CD4-positive, alpha-beta T cell treated with Interleukin-15 for 4 hours (primary cell): ENCODE measurements around the gene SEPTIN7.

Experiments used
- DNase-seq: peaks from one replicate; pipeline ENCODE4 v3.0.0-alpha.2; 2020; ENCODE audit warnings: low spot score

SEPTIN7 gene

DNA sequence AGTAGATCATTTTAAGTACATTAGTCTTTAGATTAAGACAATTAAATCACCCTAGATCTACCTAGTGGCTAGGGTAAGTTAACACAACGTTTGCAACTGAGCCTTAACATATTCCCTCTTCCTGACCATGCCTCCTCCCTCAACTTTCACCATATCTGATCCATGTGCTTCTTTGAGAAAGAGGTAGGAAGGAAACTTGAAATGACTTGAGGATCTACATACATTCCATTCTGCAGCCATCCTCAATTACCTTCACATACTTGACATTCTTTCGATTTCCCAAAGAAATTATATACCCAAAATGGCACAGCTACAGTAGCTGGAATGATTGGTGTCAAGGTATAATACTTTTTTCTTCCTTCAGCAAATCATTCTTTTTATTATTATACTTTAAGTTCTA lies 12.9 kb upstream of the SEPTIN7 start:
- DNase-seq, result no peak

DNA sequence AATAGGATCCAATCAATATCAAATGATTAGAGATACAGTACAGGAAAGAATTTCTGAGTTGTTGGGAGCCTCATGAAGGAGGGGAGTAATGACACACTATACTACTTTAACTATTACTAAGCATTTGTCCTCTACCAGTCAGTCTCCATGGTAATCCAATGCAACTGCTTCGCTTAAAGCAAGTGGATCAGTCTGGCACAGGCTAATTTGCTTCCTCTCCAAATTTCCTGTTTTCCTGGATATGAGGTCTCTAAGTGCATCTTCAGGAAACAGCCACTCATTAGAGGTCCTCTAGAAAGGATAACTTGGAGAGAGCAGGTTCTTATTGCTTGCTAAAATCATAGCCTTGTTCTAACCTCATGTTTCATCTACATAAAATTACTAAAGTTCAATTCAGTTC lies 8.4 kb upstream of the SEPTIN7 start:
- no peak for DNase-seq

DNA sequence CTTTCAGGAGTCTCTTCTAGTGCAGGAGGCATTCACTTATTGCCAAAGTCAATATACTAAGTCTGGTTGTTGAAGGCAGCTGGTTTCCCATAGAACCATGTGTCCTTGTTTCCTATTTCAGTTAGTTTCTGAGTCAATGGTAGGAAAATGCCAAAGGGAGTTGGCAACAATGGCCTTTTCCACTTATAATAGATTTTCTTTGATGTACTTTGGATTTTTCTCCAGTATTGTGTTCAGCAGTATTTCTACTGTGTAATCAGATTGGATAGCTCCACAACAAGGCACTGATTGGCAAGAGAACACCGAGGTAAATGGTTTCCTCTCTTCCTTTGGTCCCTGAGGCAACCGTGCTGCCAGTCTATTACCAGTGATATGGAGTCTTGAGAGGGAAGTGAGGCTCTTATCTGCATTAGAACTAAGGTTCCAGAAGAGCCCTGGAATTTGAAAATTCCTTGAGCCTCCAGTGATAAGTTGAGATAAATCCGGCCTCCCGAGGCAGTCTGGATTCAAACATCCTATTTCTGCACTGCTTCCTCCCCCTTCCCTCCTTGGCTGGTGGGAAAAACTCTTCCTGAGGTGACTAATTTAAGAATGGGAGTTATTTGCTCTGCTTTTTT lies 7.9 kb upstream of the SEPTIN7 start:
- no peak for DNase-seq

DNA sequence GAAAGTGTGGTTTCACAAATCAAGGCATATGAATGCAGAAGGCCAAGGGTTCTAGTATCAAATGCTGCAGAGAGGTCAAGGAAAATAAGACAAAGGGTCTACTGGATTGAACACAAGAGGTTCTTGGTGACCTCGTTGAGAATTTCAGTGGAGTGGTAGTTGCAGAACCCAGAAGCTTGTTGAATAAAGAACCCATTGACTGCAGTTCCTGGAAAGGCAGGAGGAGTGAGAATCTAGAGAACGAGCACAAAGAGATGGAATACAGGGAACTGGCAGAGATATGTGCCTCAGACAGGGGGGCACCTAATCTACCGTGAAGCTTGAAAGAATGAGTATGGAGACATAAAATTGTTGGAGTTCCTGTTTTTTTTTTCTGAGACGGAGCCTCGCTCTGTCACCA lies 3.5 kb upstream of the SEPTIN7 start:
- DNase-seq, result no peak

DNA sequence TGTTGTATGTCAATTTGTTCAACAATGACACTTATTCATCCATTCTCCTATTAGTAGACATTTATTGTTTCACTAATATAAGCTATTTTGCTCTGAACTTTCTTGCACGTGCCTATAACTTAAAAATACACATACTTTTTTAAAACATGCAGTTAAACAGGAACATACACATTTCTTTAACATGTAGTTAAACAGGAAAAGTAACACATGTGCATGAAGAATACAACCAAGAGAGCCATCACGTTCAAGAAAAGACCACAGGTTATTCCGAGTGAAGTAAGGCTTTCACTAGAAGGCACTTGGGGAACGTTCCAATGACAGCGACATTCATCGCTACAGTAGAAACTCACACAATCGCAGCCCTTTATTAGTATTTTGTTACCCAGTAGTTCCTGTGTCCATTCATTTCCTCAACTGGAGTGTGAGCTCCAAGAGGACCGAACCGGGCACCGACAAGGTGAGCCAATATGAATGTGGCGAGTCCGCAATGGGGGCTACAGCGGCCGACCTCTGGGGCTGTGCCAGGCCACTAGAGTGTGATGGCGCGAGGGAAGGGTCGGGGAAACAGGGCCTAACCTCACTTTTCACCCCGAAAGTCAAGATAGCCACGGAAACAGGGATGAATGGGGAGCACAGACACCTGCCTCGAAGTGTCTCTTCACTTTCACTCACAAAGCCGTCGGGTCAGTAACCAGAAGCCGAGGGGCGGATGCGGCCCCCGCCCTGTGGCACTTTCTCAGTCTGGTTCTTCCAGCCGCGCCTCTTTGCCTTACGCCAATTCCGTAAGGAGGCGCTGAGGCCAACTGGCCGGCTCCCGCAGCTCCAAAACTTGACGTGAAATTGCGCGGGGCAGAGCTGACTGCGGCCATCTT lies 775 bp upstream of the SEPTIN7 start:
- peak; percentile 88 for DNase-seq

DNA sequence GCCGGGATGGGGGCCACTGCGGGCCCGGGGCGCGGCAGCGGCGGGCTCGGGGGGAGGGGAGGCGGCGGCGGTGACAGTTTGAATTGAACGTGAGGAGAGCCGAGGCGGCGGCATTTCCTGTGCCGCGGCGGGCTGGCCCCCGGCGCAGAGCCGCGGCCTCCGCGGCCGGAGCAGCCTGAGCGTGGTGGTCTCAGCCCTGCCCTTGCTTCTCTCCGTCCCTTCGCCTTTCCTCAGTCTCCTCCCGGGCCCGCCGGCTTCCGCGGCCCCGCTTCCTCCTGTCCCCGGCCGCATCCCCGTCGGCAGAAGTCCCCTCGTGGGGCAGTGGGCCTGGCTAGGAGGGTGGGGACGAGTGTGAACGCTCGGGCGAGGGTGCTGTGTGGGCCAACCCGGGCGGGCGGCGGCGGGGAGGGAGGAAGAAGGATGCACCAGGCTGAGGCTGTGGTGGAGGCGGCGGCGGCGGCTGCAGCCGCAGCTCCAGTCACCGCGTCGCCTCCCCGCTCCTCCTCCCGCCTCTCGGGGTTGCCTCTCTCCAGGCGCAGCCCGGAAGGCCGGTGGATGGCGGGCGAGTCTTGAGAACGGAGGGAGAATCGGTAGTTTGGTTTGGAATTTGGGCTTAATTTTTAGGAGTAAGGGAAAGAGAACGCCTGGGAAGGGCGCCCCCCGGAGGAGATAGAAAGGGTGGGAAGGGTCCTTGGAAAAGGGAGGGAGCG lies 690 bp downstream of the SEPTIN7 start:
- DNase-seq, result peak; percentile 75

DNA sequence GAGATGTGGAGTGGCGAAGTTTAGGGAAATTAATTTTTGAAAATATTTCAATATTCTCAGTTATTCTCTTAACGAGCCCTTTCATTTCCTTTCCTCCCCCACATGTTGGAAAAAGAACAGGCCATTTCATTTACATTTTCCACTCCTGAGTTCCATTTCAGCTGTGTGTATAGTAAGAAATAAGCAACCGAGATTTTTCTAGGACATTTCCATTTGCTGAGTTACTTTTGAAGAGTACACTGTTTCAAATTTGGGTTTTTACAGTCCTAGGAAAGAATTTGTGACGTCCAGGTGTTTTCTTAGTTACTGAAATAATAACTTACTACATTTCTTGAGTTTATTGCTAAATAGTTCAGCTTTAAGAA lies 1.2 kb downstream of the SEPTIN7 start:
- no peak for DNase-seq

DNA sequence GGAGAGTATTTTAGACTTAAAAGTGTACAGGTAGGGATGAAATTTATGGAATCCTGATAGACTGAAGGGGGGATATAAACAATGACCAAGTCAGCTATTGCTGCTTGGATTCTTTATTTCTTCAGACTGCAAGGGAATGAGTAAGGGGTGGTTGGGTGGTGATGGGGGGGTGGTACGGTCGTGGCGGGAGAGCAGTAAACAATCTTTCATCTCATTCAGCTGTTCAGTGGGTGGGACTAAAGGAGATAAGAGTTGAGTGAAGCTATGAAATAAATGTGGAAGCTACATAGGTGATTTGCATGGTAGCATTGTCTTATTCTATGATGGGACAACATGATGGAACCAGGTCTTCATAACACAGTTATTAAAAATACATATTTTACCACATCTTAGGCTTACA lies 1.8 kb downstream of the SEPTIN7 start:
- DNase-seq, result peak; percentile 25

DNA sequence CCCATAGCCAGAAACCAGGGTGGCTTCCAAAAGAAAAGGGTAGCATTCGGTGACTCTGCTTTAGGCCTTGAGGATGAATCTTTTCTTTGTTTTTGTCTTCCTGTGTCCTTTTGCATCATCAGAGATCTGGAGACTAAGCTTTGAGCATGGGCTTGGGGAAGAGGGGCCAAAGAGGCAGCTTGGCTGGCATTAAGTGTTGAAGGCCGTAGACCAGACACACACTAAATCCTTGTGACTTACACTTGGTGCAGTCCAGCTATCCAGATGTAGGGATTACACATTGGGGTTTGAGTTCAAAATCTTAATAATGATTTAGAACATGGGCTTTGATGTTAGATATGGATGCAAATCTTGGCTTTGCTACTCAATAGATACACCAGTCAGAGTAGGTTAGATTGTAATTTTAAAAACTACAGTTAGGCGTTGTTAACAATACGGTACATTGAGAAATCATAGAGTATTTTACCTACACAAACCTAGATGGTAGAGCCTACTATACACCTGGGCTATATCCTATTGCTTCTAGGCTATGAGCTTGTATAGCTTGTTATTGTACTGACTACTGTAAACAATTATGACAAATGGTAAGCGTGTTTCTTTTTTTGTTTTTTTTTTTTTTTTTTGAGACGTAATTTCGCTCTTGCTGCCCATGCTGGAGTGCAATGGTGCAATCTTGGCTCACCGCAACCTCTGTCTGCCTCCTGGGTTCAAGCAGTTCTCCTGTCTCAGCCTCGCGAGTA lies 3.5 kb downstream of the SEPTIN7 start:
- DNase-seq, result no peak

DNA sequence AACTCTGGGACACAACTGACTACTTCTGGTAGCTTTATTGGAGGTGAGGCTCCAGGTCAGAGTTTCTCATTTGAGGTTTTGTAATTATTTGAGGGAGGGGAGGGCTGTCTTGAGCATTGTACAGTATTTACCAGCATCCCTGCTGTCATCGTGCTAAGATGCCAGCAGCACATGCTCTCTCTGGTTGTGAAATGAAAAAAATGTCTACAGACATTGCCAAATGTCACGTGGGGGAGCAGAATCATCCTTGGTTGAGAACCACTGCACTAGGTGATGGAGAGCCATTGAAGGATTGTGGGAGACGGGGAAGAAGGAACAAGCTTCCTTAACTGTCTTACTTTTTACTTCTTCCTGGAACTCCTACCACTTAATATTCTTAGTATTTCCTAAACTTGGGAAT lies 5.0 kb downstream of the SEPTIN7 start:
- no peak for DNase-seq

DNA sequence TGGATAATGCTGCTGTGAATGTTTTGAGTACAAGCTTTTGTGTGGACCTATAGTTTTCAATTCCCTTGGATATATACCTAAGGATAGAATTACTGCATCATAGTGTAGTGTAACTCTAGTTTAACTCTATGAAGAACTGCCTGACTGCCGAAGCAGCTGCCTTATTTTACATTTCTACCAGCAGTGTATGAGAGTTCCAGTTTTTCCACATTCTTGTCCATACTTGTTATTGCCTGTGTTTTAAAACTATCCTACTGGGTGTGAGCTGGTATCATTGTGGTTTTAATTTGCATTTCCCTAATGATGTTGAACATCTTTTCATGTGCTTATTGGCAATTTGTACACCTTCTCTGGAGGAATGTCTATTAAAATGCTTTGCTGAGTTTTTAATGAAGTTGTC lies 15.7 kb downstream of the SEPTIN7 start:
- no peak for DNase-seq

DNA sequence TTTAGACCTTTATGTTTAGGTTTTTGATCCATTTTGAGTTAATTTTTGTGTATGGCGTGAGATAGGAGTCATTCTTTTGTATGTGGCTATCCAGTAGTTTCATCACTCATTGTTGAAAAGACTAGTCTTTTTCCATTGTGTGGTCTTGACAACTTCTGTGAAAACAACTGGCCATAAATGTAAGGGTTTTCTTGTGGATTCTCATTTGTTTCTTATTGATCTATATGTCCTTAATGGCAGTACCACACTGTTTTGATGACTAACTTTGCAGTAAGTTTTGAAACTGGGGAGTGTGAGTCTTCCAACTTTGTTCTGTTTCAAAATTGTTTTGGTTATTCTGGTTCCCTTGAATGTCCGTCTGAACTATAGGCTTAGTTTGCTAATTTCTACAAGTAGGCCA lies 16.3 kb downstream of the SEPTIN7 start:
- DNase-seq, result no peak

DNA sequence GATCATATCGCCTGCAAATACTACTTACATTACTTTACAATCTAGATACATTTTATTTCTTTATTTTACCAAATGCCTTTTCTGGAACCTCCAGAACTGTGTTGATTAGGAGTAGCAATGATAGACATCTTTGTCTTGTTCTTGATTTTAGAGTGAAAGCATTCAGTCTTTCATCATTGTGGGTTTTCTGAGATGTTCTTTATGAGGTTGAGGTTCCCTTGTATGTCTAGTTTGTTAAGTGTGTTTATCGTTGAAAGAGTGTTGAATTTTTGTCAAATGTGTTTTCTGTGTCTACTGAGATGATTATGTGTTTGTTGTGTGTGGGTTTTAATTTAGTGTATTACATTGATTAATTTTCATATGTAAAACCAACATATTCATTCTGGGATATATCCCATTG lies 17.1 kb downstream of the SEPTIN7 start:
- no peak for DNase-seq

DNA sequence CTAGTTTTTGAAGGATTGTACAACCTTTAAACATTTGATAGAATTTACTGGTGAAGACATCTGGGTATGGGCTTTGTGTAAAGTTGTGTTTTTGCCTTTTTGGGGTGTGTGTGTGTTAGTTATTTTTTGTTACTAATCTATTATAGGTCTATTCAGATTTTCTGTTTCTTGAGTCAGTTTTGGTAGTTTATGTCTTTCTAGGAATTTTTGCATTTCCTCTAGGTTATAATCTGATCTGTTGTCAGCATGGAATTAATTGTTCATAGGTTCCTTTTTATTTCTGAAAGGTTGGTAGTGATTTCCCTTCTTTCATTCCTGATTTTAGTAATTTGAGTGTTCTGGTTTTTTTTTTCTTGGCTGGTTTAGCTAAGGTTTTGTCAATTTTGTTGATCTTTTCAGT lies 17.7 kb downstream of the SEPTIN7 start:
- no peak for DNase-seq

DNA sequence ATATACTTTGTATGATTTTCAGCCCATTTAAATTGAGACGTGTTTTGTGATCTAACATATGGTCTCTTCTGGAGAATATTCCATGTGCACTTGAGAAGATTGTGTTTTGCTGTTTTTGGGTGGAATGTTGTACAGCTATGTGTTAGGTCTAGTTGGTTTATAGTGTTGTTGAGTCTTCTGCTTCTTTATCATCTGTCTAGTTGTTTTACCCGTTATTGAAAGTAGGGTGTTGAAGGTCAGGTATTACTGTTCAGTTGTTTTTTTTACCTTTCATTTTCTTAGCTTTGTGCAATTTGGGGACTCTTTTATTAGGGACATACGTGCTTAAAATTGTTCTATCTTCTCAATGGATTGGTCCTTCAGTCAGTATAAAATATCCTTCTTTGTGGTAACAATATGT lies 18.5 kb downstream of the SEPTIN7 start:
- no peak for DNase-seq

DNA sequence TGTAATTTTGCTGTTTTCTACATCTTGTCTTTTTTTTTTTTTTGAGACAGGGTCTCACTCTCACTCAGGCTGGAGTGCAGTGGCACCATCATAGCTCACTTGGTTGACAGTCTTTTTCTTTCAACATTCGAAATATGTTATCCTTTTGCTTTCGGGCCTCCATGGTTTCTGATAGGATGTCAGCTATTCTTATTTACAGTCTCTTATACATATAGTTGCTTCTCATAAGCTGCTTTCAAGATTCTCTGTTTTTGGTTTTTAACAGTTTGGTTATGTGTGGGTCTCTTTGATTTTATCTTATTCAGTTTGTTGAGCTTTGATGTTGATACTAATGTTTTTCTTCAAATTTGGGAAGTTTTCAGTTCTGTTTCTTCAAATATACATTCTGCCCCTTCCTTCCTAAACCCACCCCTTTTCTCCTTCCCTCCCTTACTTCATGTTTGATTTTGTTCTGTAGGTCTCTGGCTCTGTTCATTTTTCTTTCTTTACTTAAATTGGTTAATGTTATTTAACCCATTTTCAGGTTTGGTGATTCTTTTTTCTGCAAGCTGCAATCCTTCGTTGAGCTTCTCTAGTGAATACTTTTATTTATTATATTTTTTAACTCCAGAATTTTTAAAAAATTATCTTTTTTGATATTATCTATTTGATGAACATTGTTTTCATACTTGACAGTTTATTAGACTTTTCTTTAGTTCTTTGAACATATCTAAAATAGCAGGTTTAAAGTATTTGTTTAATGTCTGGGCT lies 19.3 kb downstream of the SEPTIN7 start:
- DNase-seq, result no peak

DNA sequence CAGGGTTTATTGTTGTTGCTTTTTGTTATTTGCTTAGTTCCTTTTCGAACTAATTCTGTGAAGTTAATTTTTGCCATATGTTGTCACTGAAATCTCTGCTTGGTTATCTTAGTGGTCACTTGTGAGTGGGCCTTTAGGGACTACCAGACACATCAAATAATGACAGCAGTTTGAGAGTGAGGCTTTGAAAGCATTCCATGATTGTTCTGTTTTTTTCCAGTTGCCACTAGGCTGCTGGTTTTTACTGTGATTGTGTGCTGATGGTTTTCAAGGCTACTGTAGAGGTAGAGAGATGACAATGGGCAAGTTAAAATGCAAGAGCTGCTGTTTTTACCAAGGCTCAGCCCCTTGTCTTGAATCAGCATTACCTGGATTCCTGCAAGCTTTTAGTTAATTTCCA lies 20.0 kb downstream of the SEPTIN7 start:
- DNase-seq, result no peak

DNA sequence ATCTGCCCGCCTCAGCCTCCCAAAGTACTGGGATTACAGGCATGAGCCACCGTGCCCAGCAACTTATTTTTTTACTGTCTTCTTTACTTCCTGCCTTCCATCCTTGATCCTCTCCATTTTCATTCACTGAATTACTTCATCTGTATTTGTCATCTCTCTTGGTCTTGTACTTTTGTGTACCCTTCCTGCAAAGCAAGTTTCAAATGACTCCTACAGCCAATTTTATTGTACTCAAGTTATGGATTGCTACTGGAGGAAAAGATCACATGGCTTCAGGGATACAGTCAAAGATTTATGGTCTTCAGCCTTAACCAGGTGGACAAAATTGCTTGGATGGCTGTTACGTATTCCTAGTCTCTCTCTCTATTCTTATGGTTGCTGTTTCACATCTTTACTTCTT lies 22.6 kb downstream of the SEPTIN7 start:
- DNase-seq, result no peak

DNA sequence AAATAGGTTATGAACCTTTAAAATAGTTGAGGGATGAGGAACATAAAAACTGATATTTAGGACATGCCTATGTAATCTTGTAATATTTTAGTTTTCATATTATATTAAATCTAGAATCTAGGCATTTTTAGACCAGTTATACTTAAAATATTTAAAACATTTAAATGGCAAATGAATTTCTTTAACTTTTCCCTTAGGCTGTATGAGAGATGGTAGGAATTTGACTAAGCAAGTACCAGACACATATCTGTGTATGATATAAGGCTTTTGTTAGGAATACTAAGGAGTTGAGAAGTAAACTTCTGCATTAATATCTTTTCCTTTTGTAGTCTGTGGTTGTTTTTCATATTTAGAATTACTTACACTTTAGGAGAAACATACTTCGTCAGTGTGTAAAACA lies 25.1 kb downstream of the SEPTIN7 start:
- no peak for DNase-seq

DNA sequence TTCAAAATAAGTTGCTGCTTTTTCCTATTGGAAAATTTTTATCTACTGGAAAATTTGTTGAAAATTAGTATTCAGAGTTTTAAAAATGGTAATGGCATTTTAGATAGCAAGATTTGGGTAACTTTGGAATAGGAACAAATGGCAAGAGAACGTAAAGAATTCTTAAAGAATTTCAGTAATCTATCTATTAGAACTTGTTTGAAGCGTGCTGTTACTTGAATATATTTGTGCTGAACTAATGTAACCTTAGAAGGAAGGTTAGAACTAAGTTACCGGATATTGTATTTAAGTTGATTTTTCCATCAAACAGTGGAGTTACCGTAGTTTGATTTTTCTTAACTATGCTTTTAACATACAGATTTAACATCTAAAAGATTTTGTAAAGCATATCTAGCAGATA lies 25.9 kb downstream of the SEPTIN7 start:
- no peak for DNase-seq

DNA sequence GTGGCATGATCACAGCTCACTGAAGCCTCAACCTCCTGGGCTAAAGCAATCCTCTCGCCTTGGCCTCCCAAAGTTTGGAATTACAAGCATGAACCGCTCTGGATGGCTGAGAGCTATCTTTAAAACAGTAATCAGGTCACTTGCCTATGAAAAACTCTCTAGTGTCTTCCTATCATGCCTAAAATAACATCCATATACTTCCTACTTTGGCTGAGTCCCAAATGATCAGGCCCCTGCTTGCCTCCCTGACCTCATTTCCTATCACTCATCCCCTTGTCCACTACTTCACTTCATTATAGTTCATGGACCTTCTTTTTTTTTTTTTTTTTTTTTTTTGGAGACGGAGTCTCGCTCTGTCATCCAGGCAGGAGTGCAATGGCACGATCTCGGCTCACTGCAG lies 28.0 kb downstream of the SEPTIN7 start:
- no peak for DNase-seq

DNA sequence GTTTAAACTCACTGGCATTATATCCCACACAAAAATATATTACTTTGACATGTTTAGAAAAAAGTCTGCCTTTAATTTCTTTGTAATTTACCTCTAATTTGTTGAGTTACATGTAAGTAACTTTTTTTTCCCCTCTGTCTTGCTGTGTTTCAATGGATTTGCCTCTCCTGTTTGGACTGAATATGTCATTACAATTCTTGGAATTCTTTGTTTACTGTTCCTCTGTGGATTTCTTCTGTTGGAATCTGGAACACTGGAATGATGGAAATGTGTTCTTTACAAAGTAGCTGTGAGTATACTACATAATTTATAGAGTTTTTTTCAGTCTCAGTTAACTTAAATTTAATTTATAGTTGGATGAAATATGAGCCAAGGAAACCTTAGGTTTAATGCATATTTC lies 30.4 kb downstream of the SEPTIN7 start:
- DNase-seq, result no peak
